ENCODE results near the gene CSF3R.

- TF ChIP-seq CTCF (conservative IDR thresholded peaks at IDR 0.05; ENCODE audit: low read depth, low read length) (no peak), EZH2 (IDR thresholded peaks at IDR 0.05; ENCODE audit: borderline replicate concordance, low read depth, low read length, poor library complexity, severe bottlenecking) (no peak)
Measured at GRCh38 chr1:36523230-36523495, 40.5 kb upstream of the CSF3R start.

Data from A673 (cell line).